ENCODE measurements around the gene UGT1A6.

Gene UGT1A6

GRCh38 chr2:233820774-233821105 lies 128.1 kb downstream of the UGT1A6 start:
- DNase-seq (ENCODE audit: low spot score) = no peak

GRCh38 chr2:233821196-233821595 lies 128.5 kb downstream of the UGT1A6 start:
- DNase-seq (ENCODE audit: low spot score) = no peak

- no peak for DNase-seq (ENCODE audit: low spot score)
Measured at GRCh38 chr2:233821709-233822100, 129.0 kb downstream of the UGT1A6 start.

- DNase-seq (ENCODE audit: low spot score) = no peak
Measured at GRCh38 chr2:233822101-233822771, 129.5 kb downstream of the UGT1A6 start.

Measured in iPS-NIHi11 (cell line).